Left kidney (tissue), 8 donors: ENCODE results near the gene VARS1. TPM values are rescaled to one million over a fixed set of nuclear protein-coding genes. Genes with fewer than 3 reads are reported as not detected.
A peak's percentile ranks its signal among the peaks of the same experiment; 100 is the strongest.
"Not testable (repeated sequence)": the region's sequence is repeated elsewhere in the genome, so short reads cannot be mapped to it uniquely, and the experiment has no call there.

Experiments
- DNase-seq: peaks from one replicate; pipeline ENCODE4 v3.0.0-alpha.2; 2013
- long read RNA-seq, 8 donors: transcript quantifications; one replicate each; lab custom pipeline, GENCODE V29; 2026
- polyA plus RNA-seq: library from polyadenylated mRNA; unstranded; fragments of 120-200 nt; gene quantifications from one replicate; pipeline ENCODE4 v1.2.1, GENCODE V29; 2013; ENCODE audit not compliant: insufficient read length

The VARS1 gene
- 69.7 TPM for polyA plus RNA-seq
- long read RNA-seq, donor 1, full-length matches to known transcripts = 5 of 17 reads
- long read RNA-seq, donor 1, partial matches to known transcripts = 12 of 17 reads
- long read RNA-seq, donor 1, other reads (novel, unspliced or antisense) = 0 of 17 reads
- long read RNA-seq, donor 2, full-length matches to known transcripts = 4 of 19 reads
- long read RNA-seq, donor 2, partial matches to known transcripts = 15 of 19 reads
- long read RNA-seq, donor 2, other reads (novel, unspliced or antisense) = 0 of 19 reads
- long read RNA-seq, donor 3, full-length matches to known transcripts = 3 of 10 reads
- long read RNA-seq, donor 3, partial matches to known transcripts = 7 of 10 reads
- long read RNA-seq, donor 3, other reads (novel, unspliced or antisense) = 0 of 10 reads
- long read RNA-seq, donor 4 = 0 reads
- long read RNA-seq, donor 5, full-length matches to known transcripts = 2 of 10 reads
- long read RNA-seq, donor 5, partial matches to known transcripts = 8 of 10 reads
- long read RNA-seq, donor 5, other reads (novel, unspliced or antisense) = 0 of 10 reads
- long read RNA-seq, donor 6, full-length matches to known transcripts = 3 of 11 reads
- long read RNA-seq, donor 6, partial matches to known transcripts = 8 of 11 reads
- long read RNA-seq, donor 6, other reads (novel, unspliced or antisense) = 0 of 11 reads
- long read RNA-seq, donor 7, full-length matches to known transcripts = 4 of 14 reads
- long read RNA-seq, donor 7, partial matches to known transcripts = 10 of 14 reads
- long read RNA-seq, donor 7, other reads (novel, unspliced or antisense) = 0 of 14 reads
- long read RNA-seq, donor 8, full-length matches to known transcripts = 3 of 3 reads
- long read RNA-seq, donor 8, partial matches to known transcripts = 0 of 3 reads
- long read RNA-seq, donor 8, other reads (novel, unspliced or antisense) = 0 of 3 reads

GRCh38 chr6:31795616-31796298 is at the start of gene VARS1:
Gene VARS1 (minus strand): TSS chr6:31795752. CDS start chr6:31795217, 535 bp downstream.
- DNase-seq = peak; percentile 79

GRCh38 chr6:31844507-31844906 is 49.0 kb upstream of the VARS1 start:
- DNase-seq = no peak

DNA sequence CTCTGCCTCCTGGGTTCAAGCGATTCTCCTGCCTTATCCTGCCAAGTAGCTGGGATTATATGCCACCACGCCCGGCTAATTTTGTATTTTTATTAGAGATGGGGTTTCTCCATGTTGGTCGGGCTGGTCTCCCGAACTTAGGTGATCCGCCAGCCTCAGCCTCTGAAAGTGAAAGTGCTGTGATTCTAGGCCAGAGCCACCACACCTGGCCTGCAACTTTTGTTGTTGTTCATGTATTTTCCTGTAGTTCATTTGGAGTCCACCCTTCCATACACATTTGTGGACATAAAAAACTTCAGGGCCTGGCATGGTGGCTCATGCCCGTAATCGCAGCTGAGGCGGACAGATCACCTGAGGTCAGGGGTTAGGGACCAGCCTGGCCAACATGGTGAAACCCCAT is 46.5 kb upstream of the VARS1 start:
- DNase-seq = no peak

DNA sequence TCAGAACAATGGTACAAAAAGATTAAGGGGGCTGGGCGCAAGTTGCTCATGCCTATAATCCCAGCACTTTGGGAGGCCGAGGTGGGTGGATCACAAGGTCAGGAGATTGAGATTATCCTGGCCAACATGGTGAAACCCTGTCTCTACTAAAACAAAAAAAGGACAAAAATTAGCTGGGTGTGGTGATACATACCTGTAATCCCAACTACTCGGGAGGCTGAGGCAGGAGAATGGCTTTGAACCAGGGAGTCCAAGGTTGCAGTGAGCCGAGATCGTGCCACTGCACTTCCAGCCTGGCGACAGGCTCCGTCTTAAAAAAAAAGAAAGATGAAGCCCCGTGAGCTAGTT is 44.2 kb upstream of the VARS1 start:
- not testable (repeated sequence) for DNase-seq

DNA sequence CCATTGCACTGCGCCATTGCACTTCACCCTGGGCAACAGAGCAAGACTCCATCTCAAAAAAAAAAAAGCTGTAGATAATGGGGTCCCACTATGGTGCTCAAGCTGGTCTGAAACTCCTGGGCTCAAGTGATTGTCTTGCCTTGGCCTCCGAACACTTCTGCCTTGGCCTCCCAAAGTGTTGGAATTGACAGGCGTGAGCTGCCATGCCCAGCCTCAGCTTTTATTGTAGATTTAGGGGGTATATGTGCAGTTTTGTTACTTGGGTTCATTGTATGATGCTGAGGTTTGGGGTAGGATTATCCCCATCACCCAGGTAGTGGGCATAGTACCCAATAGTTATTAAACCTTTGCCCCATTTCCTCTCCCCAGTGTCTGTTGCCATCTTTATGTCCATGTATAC is 43.4 kb upstream of the VARS1 start:
- DNase-seq = no peak

- not testable (repeated sequence) for DNase-seq
These were observed 42.6 kb upstream of the VARS1 start for GRCh38 chr6:31838114-31838553.

DNA sequence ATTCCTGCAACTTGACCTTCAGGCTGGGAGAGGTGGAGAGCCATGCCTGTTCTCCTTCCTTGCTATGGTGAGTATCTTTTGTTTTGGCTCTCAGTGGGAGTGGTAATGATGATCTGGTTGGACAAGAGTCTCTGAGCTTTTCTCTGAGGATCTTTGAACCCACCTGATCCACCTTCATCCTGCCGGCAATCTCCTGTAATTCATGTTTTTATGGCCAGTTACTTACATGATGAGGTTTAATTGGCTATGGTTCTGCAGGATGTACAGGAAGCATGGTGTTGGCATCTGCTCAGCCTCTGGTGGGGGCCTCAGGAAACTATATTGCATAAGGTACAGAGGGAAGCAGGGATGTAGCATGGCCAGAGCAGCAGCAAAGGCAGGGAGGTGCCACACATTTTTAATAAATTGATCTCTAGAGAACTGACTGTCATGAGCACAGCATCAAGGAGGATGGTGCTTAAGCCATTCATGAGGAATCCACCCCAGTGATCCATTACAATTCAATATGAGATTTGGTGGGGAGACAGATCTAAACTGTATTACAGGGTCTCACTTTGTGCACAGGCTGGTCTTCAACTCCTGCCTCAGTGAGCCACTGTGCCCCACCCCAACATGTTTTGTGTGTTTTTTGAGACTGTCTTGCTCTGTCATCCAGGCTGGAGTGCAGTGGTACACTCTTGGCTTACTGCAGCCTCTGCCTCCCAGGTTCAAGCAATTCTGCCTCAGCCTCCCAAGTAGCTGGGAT is 42.0 kb upstream of the VARS1 start:
- no peak for DNase-seq

GRCh38 chr6:31836474-31837368 is 41.2 kb upstream of the VARS1 start:
- DNase-seq = no peak

DNA sequence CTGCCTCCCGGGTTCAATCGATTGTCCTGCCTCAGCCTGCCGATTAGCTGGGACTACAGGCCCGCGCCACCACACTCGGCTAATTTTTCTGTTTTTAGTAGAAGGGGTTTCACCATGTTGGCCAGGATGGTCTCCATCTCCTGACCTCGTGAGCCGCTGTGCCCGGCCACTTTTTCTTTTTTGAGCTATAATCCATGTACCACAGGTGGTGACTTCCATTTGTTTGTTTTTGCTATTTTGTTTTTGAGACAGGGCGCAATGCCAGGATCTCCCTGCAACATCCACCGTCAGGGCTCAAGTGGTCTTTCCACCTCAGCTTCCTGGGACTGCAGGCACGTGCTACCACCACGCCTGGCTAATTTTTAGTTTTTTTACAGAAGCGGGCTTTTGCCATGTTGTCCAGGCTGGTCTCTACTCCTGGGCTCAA is 40.5 kb upstream of the VARS1 start:
- DNase-seq = no peak

DNA sequence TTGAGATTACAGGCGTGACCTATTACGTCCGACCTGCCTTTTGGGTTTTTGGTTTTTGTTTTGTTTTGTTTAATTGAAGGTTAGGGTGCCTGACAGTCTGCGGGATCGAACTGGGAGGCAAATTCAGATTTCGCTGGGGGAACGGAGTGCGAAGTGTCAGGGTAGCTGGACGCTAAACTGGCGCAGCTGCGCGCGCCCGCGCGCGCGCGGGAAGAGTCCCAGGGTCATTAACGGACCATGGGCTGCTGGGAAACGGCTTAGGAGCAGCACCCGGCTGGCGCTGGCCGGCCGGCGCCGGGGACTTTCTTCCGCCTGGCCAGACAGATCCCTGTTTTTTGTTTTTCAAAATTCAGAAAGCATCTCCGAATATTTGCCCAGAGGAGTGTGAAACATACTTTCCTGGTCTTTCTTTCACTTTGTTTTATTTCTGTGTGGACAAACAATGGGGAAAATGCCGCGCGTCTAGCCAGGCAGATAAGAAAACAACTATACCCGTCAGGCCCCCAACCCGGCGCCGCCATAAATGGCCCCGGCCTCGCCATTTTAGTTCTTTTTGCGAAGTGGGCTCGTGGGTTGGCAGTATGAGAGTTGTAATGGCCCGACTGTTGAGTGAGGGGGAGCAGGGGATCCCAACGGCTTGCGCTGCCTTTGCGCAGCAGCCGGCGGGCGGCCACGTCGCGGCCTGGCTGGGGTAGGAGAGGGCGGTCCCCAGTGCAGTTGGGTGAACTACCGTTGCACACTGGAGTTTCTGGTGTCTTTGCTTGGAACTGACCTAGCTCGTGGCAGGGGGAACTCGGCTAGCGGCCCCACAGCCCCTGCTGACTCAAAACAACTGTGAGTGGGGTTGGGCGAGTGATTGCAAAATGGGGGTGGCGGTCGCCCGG is 39.1 kb upstream of the VARS1 start:
- peak; percentile 91 for DNase-seq

- no peak for DNase-seq
These were observed 36.0 kb upstream of the VARS1 start for GRCh38 chr6:31831350-31832215.

DNA sequence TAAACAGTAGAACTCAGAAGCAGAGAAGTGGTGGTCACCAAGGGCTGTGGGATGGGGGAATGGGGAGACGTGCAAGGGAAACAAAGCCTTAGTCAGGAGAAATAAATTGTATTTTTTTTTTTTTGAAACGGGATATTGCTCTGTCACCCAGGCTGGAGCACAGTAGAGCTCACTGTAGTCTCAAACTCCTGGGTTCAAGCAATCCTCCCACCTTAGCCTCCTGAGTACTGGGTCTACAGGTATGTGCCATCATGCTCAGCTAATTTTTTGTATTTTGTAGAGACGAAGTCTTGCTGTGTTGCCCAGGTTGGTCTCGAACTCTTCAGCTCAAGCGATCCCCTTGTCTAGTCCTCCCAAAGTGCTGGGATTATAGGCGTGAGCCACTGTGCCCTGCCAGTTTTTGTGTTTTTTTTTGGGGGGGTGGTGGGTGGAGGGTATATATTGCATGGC is 35.4 kb upstream of the VARS1 start:
- DNase-seq = no peak

- peak; percentile 82 for DNase-seq
These were observed 34.2 kb upstream of the VARS1 start for GRCh38 chr6:31829633-31830283.

DNA sequence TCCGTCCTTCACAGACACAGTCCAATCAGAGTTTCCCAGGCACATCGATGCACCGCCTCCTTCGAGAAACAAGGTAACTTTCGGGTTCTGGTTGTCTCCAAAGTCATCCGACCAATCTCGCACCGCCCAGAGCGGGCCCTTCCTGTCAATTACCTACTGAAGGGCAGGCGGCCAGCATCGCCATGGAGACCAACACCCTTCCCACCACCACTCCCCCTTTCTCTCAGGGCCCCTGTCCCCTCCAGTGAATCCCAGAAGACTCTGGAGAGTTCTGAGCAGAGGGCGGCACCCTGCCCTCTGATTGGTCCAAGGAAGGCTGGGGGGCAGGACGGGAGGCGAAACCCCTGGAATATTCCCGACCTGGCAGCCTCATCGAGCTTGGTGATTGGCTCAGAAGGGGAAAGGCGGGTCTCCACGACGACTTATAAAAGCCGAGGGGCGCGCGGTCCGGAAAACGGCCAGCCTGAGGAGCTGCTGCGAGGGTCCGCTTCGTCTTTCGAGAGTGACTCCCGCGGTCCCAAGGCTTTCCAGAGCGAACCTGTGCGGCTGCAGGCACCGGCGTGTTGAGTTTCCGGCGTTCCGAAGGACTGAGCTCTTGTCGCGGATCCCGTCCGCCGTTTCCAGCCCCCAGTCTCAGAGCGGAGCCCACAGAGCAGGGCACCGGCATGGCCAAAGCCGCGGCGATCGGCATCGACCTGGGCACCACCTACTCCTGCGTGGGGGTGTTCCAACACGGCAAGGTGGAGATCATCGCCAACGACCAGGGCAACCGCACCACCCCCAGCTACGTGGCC is 31.9 kb upstream of the VARS1 start, which contains the start of gene HSPA1B:
TSS of gene HSPA1B (plus strand) at position 453 of the 794 bp plus-strand sequence. CDS start at position 666, 213 bp downstream.
- peak; percentile 99 for DNase-seq

DNA sequence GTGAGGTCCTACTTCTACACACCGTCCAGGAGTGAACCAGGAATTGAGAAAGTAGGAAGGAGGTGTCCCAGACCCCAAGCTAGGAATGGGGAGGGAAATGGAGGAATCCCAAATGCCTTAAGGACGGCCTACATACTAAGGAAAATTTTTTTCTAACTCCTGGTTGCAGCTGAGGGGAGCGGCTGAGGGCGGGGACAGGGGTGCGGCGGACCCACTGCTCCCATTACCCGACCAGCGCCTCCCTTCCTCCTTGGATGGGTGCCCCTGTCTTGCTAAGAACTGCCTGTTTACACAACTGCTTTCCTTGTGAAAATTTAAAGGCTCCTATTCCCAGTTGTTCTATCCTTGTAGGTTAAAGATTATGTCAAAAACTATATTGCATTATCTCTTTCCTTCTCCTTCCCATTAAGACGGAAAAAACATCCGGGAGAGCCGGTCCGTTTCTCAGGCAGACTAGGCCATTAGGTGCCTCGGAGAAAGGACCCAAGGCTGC is 31.3 kb upstream of the VARS1 start:
- DNase-seq = no peak

GRCh38 chr6:31825553-31825952 is 30.0 kb upstream of the VARS1 start:
- DNase-seq = no peak
